ENCODE data around the gene BRAF.

BRAF gene

DNA sequence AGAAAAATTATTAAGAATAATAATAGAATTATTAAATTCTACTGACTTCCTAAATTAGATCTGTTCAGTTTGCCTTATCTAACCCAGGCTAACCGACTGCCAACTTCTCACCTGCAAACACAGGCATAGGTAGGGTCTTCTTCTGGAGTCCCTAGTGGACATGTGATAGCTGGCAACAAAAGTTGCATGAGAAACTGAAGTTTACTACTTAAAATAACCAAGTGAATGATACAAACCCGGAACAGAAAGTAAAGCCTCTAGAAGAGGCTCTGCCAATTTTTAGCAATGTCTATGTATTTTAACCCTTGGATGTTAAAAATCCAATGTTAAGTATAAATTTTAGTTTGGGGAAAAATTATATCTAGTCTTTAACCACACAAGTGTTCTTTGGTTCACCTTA is 190.6 kb downstream of the BRAF start:
- TF ChIP-seq, protein P1, sequence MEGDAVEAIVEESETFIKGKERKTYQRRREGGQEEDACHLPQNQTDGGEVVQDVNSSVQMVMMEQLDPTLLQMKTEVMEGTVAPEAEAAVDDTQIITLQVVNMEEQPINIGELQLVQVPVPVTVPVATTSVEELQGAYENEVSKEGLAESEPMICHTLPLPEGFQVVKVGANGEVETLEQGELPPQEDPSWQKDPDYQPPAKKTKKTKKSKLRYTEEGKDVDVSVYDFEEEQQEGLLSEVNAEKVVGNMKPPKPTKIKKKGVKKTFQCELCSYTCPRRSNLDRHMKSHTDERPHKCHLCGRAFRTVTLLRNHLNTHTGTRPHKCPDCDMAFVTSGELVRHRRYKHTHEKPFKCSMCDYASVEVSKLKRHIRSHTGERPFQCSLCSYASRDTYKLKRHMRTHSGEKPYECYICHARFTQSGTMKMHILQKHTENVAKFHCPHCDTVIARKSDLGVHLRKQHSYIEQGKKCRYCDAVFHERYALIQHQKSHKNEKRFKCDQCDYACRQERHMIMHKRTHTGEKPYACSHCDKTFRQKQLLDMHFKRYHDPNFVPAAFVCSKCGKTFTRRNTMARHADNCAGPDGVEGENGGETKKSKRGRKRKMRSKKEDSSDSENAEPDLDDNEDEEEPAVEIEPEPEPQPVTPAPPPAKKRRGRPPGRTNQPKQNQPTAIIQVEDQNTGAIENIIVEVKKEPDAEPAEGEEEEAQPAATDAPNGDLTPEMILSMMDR (IDR thresholded peaks at IDR 0.05; ENCODE audit: insufficient read depth, low read depth, low read length, missing control alignments): no peak
- DNase-seq (ENCODE audit: low read depth): no peak
- no peak overlapping the region for H3K4me3 ChIP-seq (ENCODE audit: low read length)

DNA sequence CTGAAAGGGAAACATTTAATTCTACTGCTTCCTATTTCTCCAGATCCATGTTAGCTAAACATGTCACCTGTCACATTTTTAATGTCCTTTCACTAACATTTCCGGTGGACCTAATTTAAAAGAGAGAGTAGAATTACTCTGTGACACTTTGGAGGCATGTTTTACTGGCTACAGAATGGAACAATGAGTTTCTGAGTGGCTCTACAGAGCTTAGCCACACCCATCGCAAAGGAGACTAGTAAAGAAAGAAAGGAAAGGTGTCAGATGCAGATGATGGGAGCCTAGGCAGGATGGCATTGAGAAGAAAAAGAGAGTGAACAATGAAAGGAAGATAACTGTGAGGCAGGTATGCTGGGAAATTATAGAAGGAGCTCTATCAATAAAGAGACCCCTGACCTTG is 192.3 kb downstream of the BRAF start:
- TF ChIP-seq, protein P1 (IDR thresholded peaks at IDR 0.05; ENCODE audit: insufficient read depth, low read depth, low read length, missing control alignments): no peak
- DNase-seq (ENCODE audit: low read depth): no peak
- H3K4me3 ChIP-seq (ENCODE audit: low read length): no peak overlapping the region

DNA sequence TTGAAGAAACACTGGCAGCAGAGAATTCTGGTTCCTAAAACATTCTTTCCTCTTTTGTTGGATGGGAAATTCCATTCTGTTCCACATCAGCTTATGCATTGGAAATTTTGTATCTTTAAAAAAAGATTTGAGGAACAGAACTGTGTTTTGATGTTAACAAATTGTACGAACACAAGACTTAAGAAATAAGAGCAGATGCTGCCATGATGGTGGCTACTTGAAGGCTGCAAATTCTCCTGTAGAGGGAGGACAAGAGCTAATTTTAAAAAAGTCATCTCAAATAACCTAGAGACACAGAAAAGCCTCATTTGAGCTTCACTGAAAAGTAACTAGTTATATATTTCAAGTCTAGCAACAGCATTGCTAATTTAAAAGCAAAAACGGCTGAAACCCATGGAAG is 198.4 kb downstream of the BRAF start:
- TF ChIP-seq, protein P1 (IDR thresholded peaks at IDR 0.05; ENCODE audit: insufficient read depth, low read depth, low read length, missing control alignments): peak; percentile 37
- H3K4me3 ChIP-seq (ENCODE audit: low read length): no peak overlapping the region
- DNase-seq (ENCODE audit: low read depth): no peak

DNA sequence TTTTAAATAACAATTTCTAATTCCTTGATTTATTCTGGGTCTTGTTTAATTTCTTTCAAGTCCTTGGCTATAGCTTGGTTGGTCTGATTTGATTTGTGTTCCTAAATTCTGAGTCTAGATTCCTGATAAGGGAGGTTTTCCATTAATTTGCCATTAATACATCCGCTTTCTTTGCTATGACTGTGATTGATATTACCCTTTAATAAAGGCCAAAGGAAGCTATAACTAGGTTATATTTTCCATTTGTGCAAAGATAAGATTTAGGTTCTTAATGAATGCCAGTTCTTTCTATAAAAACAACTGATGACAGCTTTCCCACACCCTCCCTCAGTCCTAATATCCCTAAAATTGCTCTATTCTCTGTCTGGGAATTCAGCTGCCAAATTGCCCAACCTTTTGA is 200.0 kb downstream of the BRAF start:
- TF ChIP-seq, protein P1 (IDR thresholded peaks at IDR 0.05; ENCODE audit: insufficient read depth, low read depth, low read length, missing control alignments): no peak
- no peak overlapping the region for H3K4me3 ChIP-seq (ENCODE audit: low read length)
- DNase-seq (ENCODE audit: low read depth): no peak

DNA sequence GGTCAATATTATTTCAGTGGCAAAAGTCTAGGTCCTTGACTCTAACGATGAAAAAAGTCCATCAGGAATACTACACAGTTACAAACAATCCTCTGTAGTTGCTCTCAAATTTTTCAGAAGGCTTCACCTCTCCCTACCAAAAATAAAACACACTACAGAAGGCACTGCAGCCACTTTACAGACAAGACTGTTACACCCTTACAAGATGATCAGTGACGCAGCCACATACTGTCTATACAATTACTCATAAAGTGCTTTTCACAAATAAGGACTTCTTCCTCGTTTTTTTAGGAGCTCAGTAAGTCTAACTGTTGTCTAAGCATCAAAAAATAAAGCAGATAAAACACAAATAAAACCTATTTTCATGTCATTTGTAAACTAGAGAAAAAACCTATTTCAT is 201.2 kb downstream of the BRAF start:
- no peak for DNase-seq (ENCODE audit: low read depth)
- H3K4me3 ChIP-seq (ENCODE audit: low read length): no peak overlapping the region
- TF ChIP-seq, protein P1 (IDR thresholded peaks at IDR 0.05; ENCODE audit: insufficient read depth, low read depth, low read length, missing control alignments): no peak

DNA sequence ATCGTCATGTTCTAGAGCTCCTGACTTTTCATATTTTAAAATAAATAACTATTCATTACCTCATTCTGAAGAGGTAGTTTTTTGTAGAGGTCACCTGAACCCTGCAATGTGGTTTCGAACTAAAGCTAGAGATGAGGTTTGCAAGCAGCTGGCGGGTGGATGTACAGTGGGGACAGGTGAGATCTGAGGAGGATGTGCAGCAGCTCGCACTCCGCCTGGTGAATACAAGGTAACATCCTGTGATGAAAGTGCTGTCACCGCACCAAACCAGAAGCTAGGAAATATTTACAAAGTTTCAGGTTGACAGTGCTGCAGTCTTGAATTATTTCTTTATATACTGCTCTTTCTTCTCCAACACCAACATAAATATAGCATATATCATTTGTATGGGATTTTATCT is 201.7 kb downstream of the BRAF start:
- TF ChIP-seq, protein P1 (IDR thresholded peaks at IDR 0.05; ENCODE audit: insufficient read depth, low read depth, low read length, missing control alignments): no peak
- no peak for DNase-seq (ENCODE audit: low read depth)
- no peak overlapping the region for H3K4me3 ChIP-seq (ENCODE audit: low read length)

DNA sequence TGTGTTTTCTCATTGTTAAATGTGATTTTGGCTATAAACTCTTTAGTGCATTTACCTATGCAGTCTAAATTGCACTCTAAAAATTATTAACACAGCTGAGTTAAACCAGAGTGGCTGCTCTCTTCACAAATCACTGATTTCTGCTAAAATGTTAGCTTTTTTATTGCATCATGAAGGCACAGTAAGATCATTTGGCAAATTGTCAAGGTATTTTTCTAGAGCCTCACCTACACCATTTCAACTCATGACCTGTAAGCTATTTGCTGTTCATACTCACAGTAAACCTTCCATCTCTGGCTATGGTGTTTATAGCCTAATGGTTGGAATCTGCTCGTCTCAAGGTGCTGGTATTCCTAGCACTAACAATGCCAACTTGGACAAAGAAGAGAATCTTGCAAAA is 202.5 kb downstream of the BRAF start:
- DNase-seq (ENCODE audit: low read depth): no peak
- H3K4me3 ChIP-seq (ENCODE audit: low read length): no peak overlapping the region
- TF ChIP-seq, protein P1 (IDR thresholded peaks at IDR 0.05; ENCODE audit: insufficient read depth, low read depth, low read length, missing control alignments): no peak
